Stimulated activated CD4-positive, alpha-beta T cell treated with anti-CD3 and anti-CD28 coated beads, Interleukin-12 subunit alpha, Interleukin-12 subunit beta, amount 100 ng/mL, for 4 hours (primary cell): ENCODE data around the gene PTPRN2.

Source experiments
- DNase-seq: peaks from one replicate; pipeline ENCODE4 v3.0.0-alpha.2; 2020

Gene PTPRN2

DNA sequence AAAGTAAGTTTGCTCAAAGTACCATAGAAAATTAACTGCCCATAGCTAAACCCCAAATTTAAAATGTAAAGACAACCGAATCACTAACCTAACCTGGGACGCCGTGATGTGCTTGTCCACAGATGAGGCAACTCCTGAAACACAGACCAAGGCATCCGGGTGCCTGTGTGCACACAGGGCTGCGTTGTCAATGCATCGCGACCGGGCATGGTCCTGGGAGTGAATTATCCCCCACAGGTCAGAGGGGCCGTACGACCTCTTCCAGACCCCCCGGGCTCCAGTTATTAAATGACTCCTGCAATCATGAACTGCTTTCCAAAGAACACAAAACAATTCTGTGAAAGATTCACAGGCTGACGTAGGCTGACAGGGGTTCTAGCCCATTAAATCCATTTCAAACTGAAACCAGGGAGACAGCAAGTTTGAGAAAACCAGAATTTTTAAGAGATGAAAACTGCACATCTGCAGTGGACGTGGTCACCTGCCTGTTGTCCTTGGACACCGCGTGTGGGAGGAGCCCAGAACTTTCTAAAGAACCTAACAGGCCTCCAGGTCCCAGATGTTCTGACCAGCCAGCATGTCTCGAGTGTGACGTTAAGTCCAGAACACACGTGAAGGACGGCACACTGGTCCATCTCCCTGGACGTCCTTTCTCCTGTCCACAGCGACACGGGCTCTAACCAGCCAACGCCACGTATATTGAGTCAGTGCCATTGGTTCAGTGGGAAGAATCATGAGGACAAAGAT, 953.0 kb downstream of the PTPRN2 start:
- no peak for DNase-seq

DNA sequence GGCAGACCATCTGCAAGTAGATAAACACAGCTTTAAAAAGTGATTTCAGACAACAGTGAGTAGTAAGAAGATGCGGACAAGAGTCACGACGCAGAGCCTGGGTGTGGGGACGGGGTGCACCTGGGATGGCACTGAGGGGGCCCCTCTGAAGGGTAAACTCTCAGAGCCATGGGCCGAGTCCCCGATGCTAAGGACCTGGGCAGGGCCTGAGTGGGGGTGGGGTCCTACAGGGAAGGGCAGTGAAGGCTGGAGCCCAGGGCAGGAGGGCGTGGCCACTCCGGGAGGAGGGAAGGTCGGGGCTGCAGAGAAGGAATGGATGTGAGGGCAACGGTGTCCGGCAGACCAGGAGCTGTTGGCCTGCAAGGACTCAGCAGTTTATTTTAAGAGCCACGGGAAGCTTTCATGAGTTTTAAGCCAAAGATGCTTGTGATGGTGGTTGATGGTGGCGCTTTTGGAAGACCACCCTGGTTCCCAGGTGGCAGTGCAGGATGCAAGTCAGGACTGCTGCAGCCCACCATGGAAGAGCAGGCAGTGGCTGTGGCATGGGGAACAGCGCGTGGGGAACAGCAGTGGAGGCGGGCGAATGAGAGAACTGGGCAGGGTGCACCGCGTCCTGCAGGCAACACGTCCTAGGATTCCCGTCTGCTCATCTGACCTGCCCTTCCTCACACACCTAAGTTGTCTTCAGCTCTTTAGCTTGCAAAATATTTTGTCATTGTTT, 954.0 kb downstream of the PTPRN2 start:
- DNase-seq = no peak

DNA sequence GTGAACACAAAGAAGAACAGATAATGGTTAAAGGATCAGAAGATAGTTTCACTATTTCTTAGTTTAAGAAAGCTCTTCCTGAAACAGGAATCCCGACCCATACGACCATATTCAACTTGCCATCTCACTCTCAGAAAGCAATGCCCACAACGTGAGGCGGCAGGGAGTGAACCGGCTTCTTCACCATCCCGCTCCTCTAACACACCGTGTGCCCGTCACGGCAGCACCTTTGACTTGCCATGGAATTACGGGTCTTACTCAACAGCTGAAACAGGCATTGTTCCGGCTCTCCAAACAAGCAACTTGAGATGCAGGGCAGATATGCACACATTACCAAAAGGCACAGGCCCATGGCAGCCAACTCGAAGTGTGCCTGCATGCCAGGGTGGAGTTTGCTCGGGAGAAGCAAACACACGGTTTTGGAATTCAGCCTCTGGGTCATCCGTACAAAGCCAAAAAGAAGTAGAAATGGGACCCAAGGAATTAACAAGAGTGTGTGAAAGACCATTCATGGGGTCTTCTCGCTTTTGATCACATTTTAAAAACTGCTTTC, 957.2 kb downstream of the PTPRN2 start:
- DNase-seq = no peak

DNA sequence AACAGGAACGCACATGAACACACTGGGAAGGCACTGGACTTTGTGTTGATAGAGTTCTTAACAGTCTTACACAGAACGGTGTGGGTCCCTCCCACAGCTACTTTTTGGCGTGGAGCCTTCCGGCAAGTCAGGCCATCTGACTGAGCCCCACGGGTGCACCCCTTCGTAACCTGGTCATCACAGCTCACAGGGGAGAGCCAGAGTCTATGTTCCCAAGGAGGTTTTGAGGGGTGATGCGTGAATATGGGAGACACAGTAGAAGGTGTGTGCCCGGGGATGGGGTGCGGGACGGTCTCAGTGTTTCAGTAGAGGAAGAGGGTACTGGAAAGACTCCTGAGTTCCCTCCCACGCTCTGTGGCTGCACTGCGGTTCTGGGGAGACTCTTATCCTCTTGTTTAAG, 959.2 kb downstream of the PTPRN2 start:
- DNase-seq = no peak

DNA sequence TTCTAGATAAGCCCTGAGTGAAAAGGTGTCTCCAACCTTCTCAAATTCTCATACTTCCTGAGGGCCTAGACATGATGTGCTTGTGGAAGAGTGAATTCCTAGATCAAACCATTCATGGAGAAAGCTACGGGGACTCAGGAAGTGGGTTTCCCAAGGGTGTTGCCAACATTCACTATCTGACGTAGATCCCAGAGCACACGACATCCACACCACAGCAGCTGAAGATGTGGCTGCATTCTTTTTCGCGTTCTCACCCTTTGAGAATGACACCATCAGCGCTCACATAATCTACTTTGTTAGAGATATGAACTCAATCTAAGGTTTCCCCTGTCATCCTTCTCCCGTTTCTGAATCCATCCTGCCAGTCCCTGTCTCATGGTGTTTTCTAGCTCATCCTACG, 960.0 kb downstream of the PTPRN2 start:
- no peak for DNase-seq

DNA sequence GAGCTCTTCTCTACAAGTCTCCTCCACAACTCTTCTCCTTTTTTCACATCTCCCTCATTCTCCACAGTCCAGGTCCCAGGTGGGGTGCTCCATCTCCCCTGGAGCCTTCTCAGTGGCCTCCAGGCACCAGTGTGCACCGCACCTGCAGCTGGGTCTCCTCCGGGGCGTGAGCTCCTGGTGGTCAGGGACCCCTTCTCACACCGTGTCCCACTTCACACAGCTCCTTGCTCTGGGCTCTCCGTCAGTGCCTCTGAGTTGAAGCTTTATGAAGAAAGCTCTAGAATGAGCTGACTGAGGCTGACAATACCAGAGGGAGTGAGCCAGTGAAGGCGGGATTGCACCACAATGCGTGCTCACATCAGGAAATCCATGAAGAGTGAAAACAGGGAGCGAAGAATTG, 960.6 kb downstream of the PTPRN2 start:
- no peak for DNase-seq

DNA sequence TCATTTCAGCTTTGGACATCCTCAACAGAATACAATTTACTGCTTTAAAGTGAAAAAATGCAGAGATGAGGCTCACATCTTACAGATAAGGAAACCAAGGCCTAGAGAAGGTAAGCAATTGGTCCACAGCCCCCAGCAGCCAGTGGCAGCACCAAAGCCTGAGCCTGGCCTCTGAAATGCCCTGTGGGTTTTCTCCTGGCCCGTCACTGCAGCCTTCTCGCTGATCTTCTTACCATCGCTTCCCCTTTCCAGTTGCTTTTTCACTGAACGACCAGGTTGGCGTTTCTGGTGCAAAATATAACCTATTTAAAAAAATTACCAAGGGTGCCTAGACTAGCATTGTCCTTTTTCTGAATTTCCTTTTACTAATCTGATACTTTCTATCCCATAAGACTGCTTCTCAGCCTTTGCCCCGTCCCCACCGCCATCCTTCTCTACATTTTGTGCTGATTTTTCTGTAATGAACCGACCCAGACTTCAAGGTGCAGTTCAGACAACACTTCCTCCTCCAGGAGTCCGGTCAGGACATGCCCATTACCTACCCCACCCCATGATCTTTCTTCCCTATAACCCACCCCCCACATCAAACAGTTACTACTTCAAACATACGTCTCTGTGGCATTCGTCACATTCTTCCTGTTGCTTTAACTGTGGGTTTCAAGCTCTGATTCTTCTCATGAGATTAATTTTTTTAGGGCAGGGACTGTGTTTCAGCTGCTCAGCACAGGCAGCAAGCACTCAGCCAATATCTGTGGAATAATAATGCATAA, 961.5 kb downstream of the PTPRN2 start:
- no peak for DNase-seq

DNA sequence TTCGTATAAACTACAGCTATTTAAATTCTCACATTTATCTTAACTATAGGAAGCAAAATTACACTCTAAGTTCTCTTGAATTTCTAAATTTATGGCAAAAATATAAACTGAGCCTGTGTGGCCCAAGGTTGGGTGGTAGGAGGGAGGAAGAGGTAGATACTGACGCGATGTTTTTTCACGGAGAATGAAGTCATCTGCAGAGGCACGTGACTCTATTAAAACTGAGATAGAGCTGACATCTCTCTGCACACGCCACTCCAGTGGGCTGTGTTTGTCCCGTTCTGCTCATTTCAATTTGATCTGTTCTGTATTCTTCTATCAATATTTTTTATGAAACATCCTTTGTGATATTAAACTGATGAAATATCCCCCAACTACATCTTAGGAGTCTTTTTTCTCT, 964.1 kb downstream of the PTPRN2 start:
- DNase-seq = no peak

DNA sequence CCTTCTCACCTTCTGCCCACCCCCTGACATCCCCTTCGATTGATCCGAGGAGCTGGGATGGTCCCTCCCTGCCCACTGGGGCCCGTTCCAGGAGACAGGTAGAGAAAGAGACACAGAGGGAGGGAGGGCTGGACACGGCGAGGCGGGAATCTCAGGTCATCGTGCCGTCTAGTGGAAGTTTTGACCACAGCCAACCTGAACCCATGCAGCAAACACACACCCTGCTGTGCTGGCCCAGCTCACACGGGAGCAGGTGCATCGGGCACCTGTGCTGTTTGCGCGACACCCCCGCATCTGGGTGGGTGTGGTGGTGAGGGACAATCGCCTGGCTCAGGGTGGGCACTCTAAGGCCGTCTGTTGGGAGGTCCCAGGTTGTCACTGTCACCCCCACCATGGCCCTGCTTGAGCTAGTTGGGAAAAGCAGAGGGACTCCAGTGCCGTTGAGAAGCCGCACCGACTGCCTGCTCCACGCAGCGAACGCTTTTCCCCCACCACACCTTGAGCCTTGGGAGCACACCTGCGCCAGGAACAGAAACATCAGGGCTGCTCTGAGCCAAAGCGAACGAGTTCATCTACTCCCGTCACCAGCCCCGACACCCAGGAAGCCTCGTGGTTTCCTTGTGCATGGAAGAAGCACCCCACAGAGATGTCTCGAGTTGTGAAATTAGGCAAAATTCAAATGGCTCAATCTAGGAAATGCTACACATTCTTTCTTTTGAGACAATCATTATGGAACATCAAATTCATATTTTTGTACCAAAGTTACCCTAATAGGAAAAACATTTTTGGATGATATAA, 965.0 kb downstream of the PTPRN2 start:
- DNase-seq = no peak

DNA sequence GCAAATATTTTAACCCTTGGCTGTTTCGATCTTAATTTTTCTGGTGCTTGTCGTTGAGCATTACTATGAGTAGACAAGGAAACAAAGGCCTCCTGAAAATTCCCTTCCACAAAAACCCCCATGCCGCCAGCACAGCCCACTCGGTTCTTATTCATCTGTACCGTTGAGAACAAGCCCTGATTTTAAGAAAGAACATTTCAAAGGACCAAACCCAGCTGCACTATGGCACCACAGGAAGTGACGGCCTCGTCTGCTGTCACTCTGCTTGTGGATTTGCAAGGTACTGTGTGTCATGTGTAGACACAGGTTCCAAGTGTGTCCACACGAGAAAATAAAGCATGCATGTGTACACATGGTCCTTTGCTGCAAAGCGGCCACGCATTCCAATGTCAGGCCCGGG, 965.6 kb downstream of the PTPRN2 start:
- no peak for DNase-seq

DNA sequence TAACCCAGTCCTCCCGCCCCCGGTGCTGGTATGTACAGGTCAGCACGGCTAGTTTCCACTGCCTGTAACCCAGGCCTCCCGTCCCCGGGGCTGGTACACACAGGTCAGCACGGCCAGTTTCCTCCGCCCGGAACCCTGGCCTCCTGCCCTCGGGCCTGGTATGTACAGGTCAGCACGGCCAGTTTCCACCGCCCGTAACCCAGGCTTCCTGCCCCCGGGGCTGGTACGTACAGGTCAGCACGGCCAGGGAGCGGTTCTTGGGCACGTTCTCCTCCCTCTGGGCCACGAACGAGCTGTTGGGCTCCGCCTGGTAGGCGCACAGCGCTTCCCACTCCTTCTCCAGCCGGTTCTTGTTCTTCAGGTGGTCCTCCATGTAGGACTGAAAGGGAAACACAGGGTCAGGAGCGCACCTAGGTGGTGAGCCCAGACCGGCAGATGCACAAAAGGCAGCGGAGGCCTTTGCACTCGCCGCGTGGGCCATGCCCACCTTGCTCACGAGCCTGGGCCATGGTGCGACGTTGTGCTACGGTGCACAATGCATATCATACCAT, 966.4 kb downstream of the PTPRN2 start:
- no peak for DNase-seq

DNA sequence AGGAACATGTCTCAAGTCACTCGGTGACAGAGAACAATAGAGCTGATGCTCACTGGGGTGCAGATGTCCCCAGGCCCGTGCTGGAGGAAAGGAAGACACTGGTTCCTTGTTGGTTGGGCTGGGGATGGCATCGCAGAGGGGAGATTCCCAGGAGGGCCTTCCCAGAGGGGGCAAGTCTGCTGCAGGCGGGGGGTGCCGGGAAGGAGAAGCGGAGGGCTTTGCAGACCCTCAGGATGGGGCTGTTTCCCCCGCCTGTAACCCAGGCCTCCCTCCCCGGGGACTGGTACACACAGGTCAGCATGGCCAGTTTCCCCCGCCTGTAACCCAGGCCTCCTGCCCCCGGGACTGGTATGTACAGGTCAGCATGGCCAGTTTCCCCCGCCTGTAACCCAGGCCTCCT, 967.0 kb downstream of the PTPRN2 start:
- no peak for DNase-seq

DNA sequence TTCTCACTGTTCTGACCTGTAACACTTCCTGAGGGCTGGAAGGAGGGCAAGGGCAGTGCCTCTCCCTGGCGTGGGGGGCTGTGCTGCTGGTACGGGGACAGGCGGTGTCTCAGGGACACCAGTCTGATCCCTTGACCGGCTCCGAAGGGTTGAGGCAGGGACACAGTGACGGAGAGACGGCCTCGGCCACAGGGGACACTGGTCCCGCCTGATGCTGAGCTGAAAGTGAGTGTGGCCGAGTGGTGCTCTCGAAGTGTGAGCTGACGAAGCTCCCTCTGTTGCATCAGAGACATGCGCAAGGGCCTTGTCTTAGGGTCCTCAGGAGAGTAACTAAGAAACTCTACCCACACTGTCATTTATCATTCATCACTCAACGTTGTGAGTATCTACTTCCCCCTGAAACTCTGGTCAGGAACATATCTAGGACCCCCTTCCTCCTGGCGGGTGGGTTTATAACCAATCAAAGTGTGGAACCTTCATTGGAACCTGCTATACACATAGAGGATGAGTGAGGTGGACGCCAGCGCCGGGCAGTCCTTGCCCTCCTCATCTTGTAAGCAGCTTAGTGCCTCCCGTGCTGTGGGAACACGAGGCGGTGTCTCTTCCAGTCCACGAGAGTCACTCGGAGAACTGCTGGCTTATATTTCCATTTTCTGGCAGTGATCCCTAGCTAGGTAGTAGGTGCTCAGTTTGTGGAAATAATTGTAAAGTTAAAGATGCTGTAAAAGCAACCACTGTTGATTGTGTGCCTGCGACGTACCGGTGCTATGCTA, 967.7 kb downstream of the PTPRN2 start:
- DNase-seq = no peak

DNA sequence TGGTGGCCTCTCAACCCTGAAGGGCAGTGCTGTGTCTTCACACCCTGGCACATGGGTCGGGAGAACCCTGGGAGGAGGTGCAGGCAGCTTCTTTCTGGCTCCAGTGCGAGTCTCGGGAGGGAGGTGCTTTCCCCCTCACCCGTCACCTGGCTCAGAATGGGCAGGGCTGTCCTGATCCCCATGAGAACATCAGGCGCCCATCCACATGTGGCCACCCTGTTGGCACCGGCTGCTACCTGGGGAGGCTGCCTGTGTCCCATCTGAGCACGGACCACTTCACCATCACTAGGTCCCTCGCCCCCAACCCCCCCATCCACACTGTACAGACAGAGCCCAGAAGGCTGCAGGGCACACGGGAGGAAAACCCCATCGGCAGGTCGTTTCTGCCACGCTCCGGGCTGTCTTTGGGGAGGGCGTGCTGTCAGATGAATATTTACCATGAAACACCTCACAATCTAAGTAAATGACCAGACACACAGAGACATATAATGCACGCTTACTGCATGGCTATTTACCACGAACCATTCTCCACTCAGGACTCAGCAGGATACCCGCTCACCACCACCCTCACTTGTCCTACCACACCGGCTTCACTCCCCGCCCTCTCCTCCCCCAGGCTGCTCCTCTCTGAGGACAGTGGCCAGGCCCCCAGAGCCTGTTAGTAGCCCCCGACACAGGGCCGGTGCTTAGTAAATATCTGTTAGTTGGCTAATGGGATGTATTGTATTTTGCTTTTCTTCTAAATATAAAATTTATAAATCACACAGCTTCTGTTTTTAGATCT, 968.6 kb downstream of the PTPRN2 start:
- DNase-seq = no peak

DNA sequence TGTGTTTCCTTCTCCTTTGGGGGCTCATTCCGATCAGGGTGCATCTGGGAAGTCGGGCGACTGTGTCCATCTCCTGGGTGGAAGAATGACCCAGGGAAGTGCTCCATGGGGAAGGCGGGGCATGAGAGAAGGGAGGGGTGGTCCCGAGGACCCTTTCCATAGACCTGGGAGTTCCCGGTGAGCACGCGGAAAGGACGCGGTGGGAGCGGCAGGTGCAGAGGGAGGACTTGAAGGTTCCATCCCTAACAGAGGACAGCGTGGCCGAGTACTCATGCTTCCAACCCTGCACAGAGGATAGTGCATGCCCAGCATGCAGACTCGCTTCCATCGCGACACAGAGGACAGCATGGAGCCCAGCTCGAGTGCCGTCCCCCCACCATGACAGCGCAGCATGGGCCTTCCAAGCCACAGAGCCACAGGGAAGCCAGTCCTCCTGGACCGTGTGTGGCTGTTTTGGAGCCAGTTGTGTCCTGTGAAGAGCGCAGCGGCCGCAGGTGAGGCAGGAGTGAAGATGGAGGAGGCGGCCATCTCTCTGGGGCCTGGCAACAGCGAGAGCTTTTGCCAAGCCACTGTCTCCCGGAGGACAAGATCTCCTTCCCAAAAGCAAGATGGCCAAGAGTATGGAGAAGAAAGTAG, 969.4 kb downstream of the PTPRN2 start:
- no peak for DNase-seq

DNA sequence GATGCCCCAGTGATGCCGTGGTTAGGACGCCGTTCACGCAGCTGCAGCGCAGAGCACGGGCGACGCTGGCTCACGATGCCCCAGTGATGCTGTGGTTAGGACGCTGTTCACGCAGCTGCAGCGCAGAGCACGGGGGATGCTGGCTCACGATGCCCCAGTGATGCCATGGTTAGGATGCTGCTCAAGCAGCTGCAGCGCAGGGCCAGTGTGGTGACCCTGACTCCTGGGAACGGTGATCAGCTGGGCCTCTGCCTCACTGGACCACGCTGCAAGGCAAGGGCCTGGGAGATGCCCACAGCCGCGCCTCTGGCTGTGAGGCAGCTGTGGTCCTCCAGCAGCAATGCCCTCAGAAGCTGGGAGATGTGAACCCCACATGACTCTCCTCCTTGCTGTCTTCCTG, 970.2 kb downstream of the PTPRN2 start:
- DNase-seq = no peak

DNA sequence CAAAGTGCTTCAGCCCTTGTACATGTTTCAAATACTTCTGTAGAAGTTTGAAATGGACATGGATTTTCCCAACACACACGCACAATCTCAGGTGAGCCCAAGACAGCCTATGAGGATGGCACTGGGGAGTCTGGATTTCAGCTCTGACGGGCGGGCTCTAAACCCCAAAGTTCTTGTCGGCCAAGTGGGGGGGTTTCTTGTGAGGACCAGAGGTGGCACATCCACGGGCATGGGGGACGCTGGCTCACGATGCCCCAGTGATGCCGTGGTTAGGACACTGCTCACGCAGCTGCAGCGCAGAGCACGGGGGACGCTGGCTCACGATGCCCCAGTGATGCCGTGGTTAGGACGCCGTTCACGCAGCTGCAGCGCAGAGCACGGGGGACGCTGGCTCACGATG, 970.7 kb downstream of the PTPRN2 start:
- no peak for DNase-seq

DNA sequence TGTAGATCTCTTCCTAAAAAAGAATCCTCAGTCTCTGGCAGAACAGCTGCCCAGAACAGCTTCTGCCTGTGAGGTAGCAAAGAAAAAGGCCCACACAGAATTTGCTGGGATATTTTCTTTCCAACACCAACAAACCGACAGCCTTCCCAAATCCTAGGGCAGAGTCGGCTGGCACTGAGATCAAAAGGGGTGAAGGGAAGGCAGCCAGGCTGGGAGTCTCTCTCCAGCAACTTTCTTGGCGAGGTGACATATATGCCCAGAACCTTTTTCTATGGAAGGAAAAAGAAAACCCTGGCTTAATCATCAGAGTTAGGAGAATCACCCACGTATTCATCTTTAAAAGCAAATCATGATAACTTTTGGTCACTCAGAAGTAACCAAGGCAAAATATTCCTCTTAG, 971.2 kb downstream of the PTPRN2 start:
- DNase-seq = no peak

DNA sequence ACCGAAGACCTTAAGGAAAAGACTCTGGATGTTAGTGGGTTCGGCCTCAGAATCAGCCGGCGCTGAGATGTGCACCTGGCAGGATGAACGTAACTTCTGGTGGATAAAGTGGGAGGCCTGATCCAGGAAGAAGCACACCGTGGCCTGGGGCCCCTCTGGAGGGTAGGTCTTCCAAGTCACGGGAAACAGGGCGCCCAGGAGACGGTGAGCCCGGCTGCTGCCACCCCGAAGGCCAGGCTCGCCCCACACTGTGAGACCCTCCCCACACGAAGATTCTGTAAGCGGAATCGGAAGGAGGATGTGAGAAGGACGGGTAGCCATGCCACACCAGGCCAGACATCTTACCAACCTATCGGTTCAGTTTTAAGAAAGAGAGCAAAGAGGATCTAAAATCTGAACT, 971.8 kb downstream of the PTPRN2 start:
- DNase-seq = no peak

DNA sequence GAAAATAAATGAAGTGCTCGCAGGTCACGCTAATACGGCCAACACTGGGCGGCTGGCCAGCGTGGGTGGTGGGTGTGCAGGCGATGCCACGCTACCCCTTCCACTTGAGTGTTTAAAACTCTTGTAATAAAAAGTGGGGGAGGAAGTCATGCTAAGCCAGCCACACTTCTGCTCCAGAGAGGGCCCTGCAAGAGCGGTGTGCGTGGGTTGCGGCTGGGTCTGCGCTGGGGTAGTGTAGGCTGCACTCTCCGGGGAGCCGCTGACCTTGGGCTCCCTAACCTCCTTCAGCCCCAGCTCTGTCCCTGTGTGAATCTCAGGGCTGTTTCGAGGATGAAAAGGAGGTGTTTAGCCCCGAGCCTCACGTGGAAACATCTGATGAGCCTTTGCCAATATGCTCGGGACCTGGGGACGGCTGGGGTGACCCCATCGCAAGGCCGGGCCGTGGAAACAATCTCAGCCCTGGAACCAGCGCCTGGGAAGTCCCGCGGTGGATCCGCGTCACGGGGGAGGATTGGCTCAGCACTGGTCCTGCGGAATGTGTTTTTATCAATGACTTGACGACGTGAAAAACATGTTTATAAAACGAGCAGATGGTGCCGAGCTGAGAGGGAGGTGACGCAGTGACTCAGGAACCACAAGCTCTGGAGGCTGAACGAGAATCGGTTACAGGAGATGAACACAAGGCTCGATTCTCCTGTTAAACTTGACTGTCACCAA, 972.4 kb downstream of the PTPRN2 start:
- no peak for DNase-seq
